ENCODE results near the gene THSD4. TPM values are rescaled to one million over a fixed set of nuclear protein-coding genes. Genes with fewer than 3 reads are reported as not detected.

The THSD4 gene
- total and polyA plus RNA-seq, 2 of the 8 experiments (the other 6 are each of a cell fraction or from before 2014, with no cell fraction given) = 2.5 to 6.2 TPM

GRCh38 chr15:71194286-71194685 is 79.0 kb downstream of the THSD4 start:
- no peak overlapping the region for H3K9ac ChIP-seq (replicated peaks in 1 of 4; ENCODE audit: extremely low read depth in 1 of 4, low read depth in 3 of 4, low read length in 3 of 4)
- H3K4ac ChIP-seq (replicated peaks; ENCODE audit: insufficient read length, low read depth, low read length) = no peak overlapping the region
- H2BK120ac ChIP-seq (replicated peaks; ENCODE audit: low read depth, low read length) = no peak overlapping the region
- H3K4me1 ChIP-seq (replicated peaks in 1 of 4; ENCODE audit: control insufficient read depth in 3 of 4, insufficient read depth in 4 of 4, low read length in 3 of 4) = peaks cover 0 to under 1% (median 0%) of the 10 kb centered on the region in 4 experiments; a peak in 1 of 7 replicates
- no peak overlapping the region for H4K5ac ChIP-seq (ENCODE audit: insufficient read length, low read depth, low read length)
- no peaks in the 10 kb centered on the region for H3K79me2 ChIP-seq (ENCODE audit: control insufficient read depth in 1 of 2, insufficient read depth in 2 of 2, low read length in 2 of 2)
- H4K8ac ChIP-seq (ENCODE audit: extremely low read depth, insufficient read depth, low read length) = no peak overlapping the region
- DNase-seq (ENCODE audit: low read depth in 1 of 2, low spot score in 2 of 2) = peak in 1 of 2 experiments; percentile 34
- H3K36me3 ChIP-seq (ENCODE audit: control insufficient read depth in 2 of 4, insufficient read depth in 4 of 4, low read length in 3 of 4) = no peaks in the 10 kb centered on the region; a peak in 1 of 8 replicates
- no peak overlapping the region for H3K23ac ChIP-seq (ENCODE audit: insufficient read length)
- no peak overlapping the region; the same call in 1 of the 2 replicates for H2BK15ac ChIP-seq (ENCODE audit: low read length)
- H3K23me2 ChIP-seq (ENCODE audit: low read depth, low read length) = peaks cover under 1% of the 10 kb centered on the region; the same call in 1 of the 2 replicates
- no peak overlapping the region for H3K56ac ChIP-seq (replicated peaks; ENCODE audit: insufficient read length, low read depth, low read length)
- FAIRE-seq = no peak
- POLR2A ChIA-PET (ENCODE audit: partially characterized antibody) = no interaction called here
- no peak overlapping the region for H3K4me2 ChIP-seq (ENCODE audit: insufficient read depth in 1 of 2, low read depth in 2 of 2, low read length in 2 of 2)
- no peak overlapping the region for H2AFZ ChIP-seq (ENCODE audit: low read length)
- H3K18ac ChIP-seq (ENCODE audit: extremely low read depth, low read length) = no peak overlapping the region
- H3K4me3 ChIP-seq (ENCODE audit: extremely low read depth in 1 of 4, insufficient read depth in 2 of 4, low read depth in 3 of 4, low read length in 4 of 4) = no peak overlapping the region
- no peak overlapping the region for H3K14ac ChIP-seq (ENCODE audit: insufficient read length)
- H2BK5ac ChIP-seq (ENCODE audit: low read depth, low read length) = no peak overlapping the region
- no peaks in the 10 kb centered on the region for H3K9me3 ChIP-seq (ENCODE audit: insufficient read depth in 2 of 2, low read depth in 1 of 2, low read length in 1 of 2)
- CTCF ChIA-PET (ENCODE audit: partially characterized antibody) = interaction anchor here (0.6 to 2.1 kb wide), 6 partner anchors 8 to 250 kb away, joined by 3 to 8 read pairs (median 4); no protein-coding TSS in a partner anchor
- peaks cover under 1% of the 10 kb centered on the region; the same call in 1 of the 2 replicates for H3K79me1 ChIP-seq (ENCODE audit: low read depth, low read length)
- H3K27ac ChIP-seq (ENCODE audit: low read depth, low read length) = no peak overlapping the region
- H3K27me3 ChIP-seq (replicated peaks in 1 of 4; ENCODE audit: control insufficient read depth in 3 of 4, extremely low read depth in 1 of 4, insufficient read depth in 3 of 4, low read length in 3 of 4) = peaks cover 0 to 1% (median 0%) of the 10 kb centered on the region in 4 experiments; a peak in 2 of 7 replicates
- H2BK12ac ChIP-seq (ENCODE audit: low read depth, low read length) = no peak overlapping the region
- H4K91ac ChIP-seq (replicated peaks; ENCODE audit: insufficient read length, low read length) = no peak overlapping the region
- 77% methylated on average over 6 of the region's 6 CpGs; no CpG with 5 or more reads in 1 of the 2 experiments for WGBS, 2 experiments (ENCODE audit: extremely low coverage in 1 of 2, insufficient coverage in 1 of 2, insufficient read length in 1 of 2, insufficient replicate concordance in 2 of 2, low coverage in 1 of 2, low lambda C conversion rate in 2 of 2, missing lambda C conversion rate in 1 of 2)
- no peak overlapping the region for H2AK5ac ChIP-seq (ENCODE audit: low read depth, low read length)
- no peak overlapping the region for H2BK20ac ChIP-seq (ENCODE audit: low read length)
- H4K20me1 ChIP-seq (replicated peaks in 1 of 2; ENCODE audit: control insufficient read depth in 1 of 2, insufficient read depth in 2 of 2, low read length in 2 of 2) = no peaks in the 10 kb centered on the region
- TF ChIP-seq SIX5 (IDR thresholded peaks at IDR 0.05; ENCODE audit: low read depth, low read length) (no peak), MAFK (IDR thresholded peaks at IDR 0.05; ENCODE audit: low read depth, low read length) (no peak), JUND (IDR thresholded peaks at IDR 0.05; ENCODE audit: low read length) (no peak)

Measured in H1 (cell line).